Heart left ventricle (tissue), 13 donors: Measurements from ENCODE around the gene GOLGA6D.

Experiments used
- CTCF ChIP-seq, 12 donors: fragments of 200-600 bp; sonication (generic) in 4 of 12; IDR thresholded peaks; one replicate each; pipeline versions ENCODE4 v1.5.0 to v1.8.0; 2018 to 2022; ENCODE audit warnings: antibody characterized with exemption in 12 of 12, mild to moderate bottlenecking in 5 of 12
- POLR2A ChIP-seq, 2 donors: fragments of 450-650 bp; IDR thresholded peaks; one replicate each; pipeline ENCODE4 v1.6.1; 2017; ENCODE audit warnings: antibody characterized with exemption in 2 of 2, mild to moderate bottlenecking in 2 of 2, moderate library complexity in 2 of 2
- donor health status: ischemic (EF 13 %, LVEDD 7.1; RV severe dilation, severe dysfunction).
- donor health status: DM: no; HTN: yes; CAD: no.
- donor health status: DM: no; HTN: no; CAD: no.
- donor health status: ischemic (EF 25% LVEDD 6.9; RV normal size, moderate dysfunction).
- donor health status: ischemic (EF 25% LVEDD 5.7; RV mildly dilated, moderate dysfunction).
- donor health status: ischemic (EF 35%, LVEDD 5.7; RV mildly dilated, moderate dysfunction).
- donor health status: nonischemic (EF 11% LVEDD 7.7; RV severe dilation, severe dysfunction).
- donor health status: DM: yes; HTN: yes; CAD: no.
- donor health status: PGD.
- donor health status: ischemic (EF 29% LVEDD 5.4; RV normal size, mild dysfunction).
- donor health status: nonischemic (EF 23%, LVEDD 6.1; RV moderate dilation, normal function).

DNA sequence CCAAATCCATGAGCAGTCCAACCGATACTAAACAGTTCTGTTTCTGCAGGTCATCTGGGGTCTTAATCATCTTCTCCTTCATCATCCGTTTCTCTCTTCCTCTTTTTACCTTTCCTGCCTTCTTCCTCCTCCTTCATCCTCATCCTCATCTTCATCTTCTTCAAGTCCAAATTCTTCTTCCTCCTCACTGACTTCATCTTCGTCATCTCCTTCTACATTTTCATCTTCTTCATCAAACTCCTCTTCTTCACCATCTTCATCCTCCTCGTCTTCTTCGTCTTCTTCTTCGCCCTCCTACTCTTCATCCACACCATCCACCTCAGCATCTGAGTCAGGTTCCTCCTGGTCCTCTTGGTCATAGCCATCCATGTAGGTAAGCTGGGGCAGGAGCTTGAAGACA, 39.1 kb downstream of the GOLGA6D start:
- TF ChIP-seq CTCF (IDR thresholded peaks at IDR 0.05) (no peak), POLR2A (IDR thresholded peaks at IDR 0.05) (no peak)
